NCI-H82 treated with DMSO at 0.1 percent for 48 hours (cell line): ENCODE measurements around the gene HMGXB3.

Experiments used
- DNase-seq: peaks from one replicate; lab custom pipeline; 2025; ENCODE audit not compliant: unreplicated experiment; lab: John Stamatoyannopoulos, UW

Gene HMGXB3

GRCh38 chr5:150000256-150000989, at the start of gene HMGXB3, which contains the start of gene TIGD6:
HMGXB3 (plus strand) TSS chr5:150000739; CDS start chr5:150004853, 4,114 bp downstream.
TIGD6 (minus strand) TSS chr5:150000654; CDS start chr5:149996348, 4,306 bp downstream.
- DNase-seq, result peak; percentile 57

DNA sequence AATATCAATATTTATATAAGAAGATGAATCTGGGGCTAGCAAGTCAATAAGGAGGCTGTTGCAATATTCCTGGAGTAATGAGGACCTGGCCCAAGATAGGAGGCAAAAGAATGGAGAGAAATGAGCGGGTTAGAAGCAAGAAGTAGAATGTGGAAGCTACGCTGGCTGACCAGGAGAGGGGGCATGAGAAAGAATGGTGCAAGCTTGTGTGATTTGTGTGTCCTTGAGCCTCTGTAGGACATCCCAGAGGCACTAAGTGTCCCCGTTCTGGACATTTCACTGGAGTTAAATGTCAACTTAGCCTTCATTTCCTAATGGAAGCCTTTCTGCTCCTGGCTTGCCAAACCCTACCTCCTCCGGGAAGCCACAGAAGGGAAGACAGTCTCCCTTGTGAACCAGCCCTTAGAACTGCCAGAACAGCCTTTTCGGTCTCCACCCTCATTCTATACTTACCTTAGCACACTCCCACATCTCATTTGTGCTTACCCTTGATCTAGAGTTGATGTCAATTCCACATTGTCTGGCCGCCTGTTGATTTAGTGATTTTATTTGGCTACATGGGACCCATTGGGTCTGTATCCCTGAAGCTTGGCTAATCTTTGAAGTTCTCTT, 49.3 kb upstream of the HMGXB3 start:
- DNase-seq, result no peak

- DNase-seq, result no peak
These were observed 47.0 kb upstream of the HMGXB3 start for GRCh38 chr5:149953436-149954121.

- DNase-seq, result no peak
These were observed 45.7 kb upstream of the HMGXB3 start for GRCh38 chr5:149954798-149955197.

DNA sequence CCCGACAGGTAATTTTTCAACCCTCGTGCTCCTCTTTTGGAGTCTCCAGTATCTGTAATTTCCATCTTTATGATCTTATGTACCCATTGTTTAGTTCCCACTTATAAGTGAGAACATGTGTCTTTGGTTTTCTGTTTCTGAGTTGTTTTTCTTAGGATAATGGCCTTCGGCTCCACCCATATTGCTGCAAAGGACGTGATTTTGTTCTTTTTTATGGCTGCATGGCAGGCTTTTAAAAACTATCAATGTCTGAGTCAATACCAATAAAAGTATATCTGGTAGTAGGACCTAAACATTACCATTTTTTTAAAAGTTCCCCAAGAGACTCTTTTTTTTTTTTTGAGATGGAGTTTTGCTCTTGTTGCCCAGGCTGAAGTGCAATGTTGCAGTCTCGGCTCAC, 43.9 kb upstream of the HMGXB3 start:
- no peak for DNase-seq

DNA sequence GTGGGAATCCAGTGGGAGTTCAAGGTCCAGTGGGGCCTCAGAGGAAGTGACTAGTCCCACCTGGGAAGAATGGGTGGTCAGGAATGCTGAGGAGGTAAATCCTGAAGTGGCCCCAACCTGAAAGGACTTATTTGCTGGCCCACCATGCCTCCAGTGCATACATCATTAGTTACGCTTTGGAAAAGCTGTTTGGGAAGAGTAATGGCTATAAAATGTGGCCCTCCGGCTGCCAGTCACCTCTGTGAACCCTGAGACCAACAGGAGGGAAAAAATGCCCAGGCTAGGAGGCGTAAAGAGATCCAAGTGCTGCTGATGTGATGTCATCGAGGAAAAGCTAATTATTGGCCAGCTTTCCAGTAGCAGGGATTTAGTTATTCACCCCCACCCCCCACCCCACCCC, 42.7 kb upstream of the HMGXB3 start:
- no peak for DNase-seq

DNA sequence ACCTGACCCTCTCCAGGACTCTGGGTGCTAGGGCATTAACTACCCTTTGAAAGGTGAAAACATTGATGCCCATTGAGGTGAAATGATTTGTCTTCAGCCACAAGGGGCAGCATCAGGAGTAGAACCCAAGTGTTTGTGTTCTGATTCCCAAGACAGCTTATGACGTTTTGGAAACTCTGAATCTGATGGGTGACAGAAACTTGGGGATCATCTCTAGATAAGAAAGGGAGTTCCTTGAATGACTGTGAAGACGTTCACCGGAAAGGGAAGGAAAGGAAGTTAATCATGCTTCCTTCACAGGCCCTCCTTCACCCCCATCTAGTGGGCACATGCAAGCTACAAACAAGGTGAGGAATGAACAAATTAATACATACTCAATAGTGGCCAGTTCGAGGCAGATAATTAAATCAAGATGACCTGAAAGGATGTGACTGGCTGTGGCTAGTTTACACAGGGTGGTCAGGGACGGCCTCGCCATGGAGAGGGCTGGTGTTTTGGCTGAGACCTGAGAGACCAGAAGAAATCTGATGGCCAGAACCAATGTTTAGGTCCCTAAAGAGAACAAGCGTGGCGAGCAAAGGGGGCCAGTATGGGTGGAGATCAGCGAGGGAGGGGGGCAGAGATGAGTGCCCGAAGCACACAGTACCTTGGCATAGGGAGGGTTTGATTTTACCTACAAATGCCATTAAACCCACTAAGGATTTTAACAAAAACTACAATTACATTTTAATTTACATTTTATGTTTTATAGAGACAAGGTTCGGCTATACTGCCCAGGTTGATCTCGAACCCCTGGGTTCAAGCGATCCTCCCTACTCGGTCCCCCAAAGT, 40.9 kb upstream of the HMGXB3 start:
- peak; percentile 44 for DNase-seq

- DNase-seq, result peak; percentile 88
These were observed 40.0 kb upstream of the HMGXB3 start, which contains the start of gene SLC26A2 for GRCh38 chr5:149960272-149961185. SLC26A2 (plus strand) TSS chr5:149960758; CDS start chr5:149977653, 16,895 bp downstream.

DNA sequence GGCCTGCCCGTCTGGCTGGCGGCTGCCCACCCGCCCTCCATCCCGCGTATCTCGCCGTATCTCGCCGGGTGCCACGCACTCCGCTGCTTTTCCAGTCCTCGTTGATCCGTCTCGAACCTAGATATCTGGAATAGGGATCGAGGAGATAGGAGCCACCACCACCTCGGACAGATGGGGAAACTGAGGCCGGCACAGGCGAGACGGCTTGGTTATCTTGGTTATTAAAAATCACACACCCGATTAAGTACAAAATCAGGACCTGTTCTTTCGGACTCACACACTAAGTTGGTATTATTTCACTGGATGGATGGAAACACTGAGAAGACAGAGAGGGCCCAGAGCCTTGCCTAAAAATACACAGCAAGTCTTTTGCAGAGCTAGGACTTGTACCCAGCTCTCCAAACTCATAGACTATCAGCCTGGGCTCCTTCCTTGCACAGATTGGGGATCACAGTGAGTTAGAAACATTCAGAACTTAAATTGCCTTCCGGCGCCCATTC, 39.3 kb upstream of the HMGXB3 start:
- DNase-seq, result no peak

GRCh38 chr5:149961957-149962409, 38.6 kb upstream of the HMGXB3 start:
- DNase-seq, result no peak

GRCh38 chr5:149962601-149963300, 37.8 kb upstream of the HMGXB3 start:
- no peak for DNase-seq

GRCh38 chr5:149963729-149964128, 36.8 kb upstream of the HMGXB3 start:
- no peak for DNase-seq

GRCh38 chr5:149966946-149967345, 33.6 kb upstream of the HMGXB3 start:
- DNase-seq, result no peak

- DNase-seq, result no peak
These were observed 31.2 kb upstream of the HMGXB3 start for GRCh38 chr5:149969181-149969930.

GRCh38 chr5:149975409-149975808, 25.1 kb upstream of the HMGXB3 start:
- no peak for DNase-seq

DNA sequence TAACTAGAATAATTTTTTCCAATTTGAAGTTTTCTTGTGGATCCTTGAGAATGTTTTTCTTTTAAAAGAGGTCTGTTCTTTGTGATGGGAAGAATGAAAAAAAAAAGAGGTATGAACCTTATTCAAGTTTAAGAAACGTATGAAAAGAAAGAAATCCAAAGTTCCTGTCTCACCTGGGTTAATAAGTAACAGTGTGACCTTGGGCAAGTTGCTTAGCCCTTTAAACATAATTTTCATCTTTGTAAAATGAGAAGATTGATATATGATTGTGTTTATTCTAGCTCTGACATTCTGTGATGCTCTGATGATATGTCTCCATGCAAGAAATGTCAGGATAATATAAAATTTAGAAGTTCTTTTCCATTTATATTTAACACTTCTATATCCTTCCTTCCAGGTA, 20.6 kb upstream of the HMGXB3 start:
- DNase-seq, result no peak

- no peak for DNase-seq
These were observed 19.3 kb upstream of the HMGXB3 start for GRCh38 chr5:149981206-149981605.

- DNase-seq, result no peak
These were observed 18.0 kb upstream of the HMGXB3 start for GRCh38 chr5:149982505-149982904.
